ENCODE results near the gene SMYD3.
"Not testable (repeated sequence)": the region's sequence is repeated elsewhere in the genome, so short reads cannot be mapped to it uniquely, and the experiment has no call there.

SMYD3 gene

DNA sequence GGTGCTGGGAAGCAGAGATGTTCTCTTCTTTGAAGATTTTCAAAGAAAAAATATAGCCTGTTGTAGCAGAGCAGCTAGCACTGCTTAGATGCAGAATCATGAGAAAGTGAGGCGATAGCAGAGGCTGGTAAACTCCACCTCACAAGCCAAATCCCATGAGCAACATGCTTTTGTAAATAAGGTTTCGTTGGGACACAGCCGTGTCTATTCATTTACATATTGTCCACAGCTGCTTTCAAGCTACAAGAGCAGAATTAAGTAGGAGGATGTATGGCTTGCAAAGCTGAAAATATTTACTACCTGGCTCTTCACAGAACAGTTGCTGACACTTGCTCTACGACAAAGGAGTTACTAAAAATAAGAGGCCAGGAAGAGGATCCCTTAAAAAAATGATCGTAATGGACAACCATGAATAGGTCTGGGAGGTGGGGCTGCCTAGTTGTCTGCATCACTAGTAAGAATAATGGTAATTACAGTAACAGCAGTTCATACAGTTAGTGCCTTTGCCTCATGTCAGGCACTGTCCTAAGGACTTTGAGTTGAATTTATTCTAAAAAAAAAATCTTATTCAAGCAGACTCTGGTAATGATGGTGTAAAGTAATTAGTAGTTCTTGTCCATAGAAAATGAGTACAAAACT is 730.3 kb downstream of the SMYD3 start:
- no peak for DNase-seq

DNA sequence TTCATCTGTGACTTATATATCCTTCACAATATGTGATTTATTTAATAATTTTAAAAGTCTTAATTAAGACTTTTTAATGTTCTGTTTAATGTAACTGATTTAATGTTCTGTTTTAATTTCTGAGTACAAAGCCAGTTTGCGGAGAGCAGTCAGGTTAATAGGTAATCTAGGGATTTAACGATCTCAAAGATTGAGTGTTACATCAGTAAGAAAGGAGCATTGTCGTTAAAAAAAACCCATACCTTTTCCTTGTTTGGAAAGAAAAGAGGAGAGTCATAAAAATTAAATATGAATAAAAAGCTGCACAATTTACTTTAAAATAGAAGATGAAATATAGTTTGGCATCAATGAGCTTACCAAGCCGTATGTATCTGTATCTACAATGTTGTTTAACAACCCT is 730.9 kb downstream of the SMYD3 start:
- DNase-seq: no peak

DNA sequence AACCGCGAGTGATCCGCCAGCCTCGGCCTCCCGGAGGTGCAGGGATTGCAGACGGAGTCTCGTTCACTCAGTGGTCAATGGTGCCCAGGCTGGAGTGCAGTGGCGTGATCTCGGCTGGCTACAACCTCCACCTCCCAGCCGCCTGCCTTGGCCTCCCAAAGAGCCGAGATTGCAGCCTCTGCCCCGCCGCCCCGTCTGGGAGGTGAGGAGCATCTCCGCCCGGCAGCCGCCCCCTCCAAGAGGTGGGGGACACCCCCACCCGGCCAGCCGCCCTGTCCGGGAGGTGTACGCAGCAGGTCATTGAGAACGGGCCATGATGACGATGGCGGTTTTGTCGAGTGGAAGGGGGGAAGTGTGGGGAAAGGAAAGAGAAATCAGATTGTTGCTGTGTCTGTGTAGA is 732.1 kb downstream of the SMYD3 start:
- DNase-seq: not testable (repeated sequence)

DNA sequence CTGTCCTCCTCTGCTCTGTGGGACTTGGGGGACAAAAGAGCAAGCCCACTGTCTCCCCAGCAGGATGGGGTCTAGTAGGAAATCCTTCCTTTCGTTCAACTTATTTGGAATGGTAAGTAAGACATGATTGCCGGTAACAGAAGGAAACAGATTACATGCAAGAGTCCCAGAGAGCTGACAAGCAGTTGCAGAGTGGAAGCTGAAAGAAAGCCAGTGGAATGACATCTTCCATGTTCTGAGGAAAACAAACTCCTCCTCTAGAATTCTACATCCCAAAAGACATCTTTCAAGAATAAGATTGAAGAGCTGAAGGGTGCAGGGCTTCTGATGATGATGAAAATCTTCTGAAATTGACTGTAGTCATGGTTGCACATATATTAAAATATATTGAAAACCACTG is 732.9 kb downstream of the SMYD3 start:
- DNase-seq: no peak

DNA sequence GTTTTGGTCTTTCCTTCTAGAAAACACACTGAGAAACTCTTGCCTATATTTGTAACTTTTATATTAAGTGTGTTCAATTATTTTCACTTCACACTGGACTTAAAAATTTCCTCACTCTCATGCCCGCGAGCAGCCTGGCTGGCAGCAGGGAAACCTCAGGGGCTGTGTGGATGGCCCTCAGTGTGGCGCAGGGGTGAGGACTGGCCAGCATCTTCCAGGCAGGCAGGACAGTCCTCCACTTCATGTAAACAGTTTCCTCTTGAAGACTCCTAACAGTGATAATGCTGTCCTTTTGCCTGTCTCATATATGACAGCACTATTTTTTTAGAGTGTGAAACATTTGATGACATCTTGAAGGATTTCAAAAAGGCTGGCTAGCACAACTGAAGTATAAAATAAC is 733.7 kb downstream of the SMYD3 start:
- no peak for DNase-seq

DNA sequence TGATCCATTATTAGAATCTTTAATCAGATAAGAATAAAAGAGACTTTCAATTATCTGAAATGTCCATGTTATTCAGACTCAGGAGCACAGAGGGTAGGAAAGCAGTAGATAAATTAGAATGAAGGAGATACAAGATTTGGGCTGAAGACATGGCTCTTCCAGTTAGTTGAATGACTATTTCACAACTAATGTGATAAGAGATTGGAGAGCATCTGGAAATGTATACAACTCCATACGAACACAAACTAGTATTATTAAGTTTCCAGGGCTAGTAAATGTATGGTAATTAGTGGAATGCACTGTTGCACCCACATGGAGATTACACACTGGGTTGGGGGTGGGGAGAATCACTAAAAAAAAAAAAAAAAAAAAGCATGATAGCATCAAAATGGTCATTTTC is 734.3 kb downstream of the SMYD3 start:
- no peak for DNase-seq

DNA sequence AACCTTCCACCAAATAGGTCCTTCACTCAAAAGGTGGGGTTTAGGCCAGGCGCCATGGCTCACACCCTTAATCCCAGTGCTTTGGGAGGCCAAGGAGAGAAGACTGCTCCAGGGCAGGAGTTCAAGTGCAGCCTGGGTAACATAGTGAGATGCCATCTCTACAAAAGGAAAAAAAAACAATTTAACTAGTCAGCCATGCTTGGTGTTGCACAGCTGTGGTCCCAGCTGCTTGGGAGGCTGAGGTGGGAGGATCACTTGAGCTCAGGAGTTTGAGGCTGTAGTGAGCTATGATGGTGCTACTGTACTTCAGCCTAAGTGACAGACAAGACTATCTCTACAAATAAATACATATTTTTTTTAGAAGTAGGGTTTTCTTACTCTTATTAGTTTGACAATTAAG is 734.8 kb downstream of the SMYD3 start:
- no peak for DNase-seq

DNA sequence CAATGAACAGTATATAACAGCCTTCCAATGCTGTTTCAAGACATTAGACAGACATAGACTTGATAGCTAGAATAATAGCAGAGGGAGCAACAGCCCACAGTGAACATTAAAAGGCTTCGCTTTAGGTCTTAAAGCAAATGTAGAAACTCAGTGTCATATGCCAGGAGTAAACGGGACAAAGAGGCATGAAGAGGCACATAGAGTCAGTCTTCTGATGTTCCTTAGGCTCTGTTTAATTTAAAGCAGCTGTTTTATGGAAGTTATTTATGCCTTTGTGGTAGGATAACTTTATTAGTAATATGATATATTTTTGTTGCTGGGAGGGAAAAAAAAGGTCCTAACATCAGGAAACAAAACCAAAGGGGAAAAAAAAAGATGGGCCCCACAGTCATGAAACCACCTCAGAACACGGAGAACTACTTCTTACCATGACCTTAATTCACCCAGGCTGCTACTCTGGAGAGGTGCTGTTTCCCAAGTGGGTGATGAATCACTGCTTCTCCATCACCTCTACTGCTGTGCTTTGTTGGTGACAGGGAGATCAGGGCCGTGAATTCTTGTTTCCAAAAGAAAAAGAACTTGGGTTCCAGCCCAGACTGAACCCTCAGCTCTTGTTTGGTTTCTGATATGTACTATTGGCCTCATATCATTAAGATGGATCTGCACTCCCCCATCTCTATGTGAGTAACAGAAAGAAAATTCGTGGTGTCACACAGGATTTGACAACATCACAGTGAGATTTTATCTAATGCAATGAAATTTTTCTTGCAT is 735.4 kb downstream of the SMYD3 start:
- DNase-seq: no peak

DNA sequence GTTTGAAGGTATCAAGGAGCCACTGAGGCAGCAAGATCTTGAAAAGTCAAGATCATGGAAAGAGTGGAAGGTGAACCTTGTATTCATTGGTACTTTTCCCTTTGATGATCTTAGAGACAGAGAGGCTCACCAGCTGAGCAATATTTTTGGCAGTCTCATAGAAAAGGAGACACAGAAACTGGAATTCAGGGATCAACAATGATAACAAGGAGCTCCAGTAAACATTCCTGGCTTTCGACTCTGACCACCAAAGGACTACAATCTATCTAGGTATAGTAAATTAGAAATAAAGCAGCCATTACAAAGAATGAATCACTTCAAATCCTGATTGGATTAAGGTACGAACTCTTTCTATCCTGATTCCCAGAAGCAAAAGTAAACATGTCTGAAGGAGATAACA is 736.9 kb downstream of the SMYD3 start:
- DNase-seq: no peak

DNA sequence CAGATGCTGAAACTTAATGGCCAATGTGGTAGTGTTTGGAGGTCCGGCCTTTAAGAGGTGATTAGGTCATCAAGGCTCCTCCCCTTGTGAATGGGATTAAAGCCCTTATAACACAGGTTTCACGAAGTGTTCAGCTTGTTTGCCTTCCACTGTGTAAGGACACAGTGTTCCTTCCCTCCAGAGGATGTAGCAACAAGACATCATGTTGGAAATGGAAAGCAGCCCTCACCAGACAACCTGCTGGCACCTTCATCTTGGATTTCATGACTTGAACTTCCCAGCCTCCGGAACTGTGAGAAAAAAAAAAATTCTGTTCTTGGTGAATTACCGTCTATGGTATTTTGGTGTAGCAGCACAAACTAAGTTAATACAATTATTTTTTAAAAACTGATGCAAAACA is 738.5 kb downstream of the SMYD3 start:
- no peak for DNase-seq

DNA sequence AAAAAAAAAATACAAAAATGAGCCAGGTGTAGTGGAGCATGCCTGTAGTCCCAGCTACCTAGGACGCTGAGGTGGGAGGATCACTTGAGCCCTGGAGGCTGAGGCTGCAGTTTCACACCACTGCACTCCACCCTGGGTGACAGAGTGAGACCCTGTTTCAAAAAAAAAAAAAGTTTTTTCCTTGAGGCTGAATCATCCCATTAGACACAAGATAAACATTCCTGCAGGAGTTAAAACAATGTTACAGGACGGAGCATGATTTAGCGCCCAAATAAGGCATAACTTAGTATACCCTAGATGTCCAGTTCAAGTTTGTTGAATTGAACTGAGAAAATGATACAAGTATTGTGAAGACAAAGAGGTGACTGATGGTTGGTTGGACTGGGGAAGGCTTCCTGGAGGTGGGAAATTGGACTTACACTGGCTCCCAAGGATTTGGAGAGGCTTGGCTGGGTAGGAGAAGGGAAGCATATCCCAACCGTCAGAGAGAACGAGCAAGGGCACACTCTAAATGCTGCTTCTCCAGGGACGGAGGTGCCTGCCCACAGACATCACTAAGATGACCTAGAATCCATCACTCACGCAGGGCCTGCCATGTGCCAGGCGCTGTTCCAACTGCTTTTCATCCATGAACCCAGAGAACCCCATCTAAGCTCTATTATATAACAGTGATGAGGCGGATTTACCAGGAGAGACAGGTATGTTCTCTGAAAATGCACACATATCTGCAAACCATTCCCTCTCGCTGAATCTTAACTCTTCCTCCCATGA is 741.7 kb downstream of the SMYD3 start:
- no peak for DNase-seq

DNA sequence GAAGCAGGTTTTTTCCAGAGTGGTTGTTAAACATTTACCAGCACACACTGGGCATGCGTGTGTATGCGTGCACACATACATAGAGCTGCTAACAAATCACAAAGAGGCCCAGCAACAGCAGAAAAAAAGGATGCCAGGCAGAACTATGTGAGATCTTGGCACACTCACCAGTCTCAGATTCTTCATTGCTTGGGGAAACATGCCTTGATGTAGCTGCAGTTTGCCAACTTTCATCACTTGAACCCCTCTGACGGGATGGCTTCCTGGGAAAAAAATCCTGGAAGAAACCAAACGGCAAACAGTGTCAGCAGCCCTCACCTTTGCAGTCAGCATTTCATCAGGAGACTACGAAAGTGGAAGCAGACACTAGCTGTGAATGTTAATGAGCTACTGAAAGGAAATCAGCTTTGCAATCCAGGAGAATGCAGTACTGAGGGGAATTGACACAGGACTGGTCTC is 743.2 kb downstream of the SMYD3 start:
- no peak for DNase-seq

DNA sequence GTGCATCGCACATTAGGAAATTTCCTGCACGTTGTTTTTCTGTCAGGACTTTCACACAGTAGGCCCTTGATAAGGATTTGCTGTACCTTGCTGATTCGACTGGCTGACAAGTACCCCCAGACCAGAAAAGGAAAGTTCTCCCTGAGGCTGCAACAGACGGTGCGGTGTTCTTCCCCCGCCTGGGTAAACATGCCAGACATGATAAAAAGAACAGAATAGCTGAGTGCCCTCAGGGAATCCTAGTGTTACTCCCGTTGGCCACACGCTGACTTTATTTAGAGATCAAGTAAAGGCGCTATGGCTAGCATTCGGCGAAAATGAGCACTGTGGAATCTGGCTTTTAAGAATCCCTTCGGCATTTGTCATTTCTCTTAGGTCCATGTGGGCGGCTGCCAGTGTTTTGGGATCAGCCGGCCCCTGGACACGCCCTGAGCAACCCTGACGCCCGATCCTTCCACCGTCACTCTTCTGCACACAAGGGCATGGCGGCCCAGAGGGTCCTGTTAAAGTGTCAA is 744.6 kb downstream of the SMYD3 start:
- DNase-seq: no peak

DNA sequence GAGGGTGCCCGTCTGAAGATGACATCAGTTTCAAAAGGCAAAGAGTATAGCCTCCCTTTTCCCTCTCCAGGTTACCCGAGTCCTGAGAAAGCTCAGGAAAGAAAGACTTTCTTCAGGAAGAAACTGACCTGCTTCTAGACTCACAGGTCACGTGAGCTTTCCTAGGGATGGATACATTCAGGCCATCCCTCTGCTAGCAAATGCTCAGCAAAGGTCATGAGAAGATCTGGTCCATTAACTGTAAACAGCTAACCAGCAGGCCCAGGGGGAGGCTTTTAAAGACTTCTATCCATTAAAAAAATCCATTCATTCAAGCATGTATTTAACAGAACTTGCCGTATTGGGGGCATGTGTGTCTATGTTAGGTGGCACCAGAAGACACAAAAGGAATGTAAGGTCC is 746.8 kb downstream of the SMYD3 start:
- no peak for DNase-seq

DNA sequence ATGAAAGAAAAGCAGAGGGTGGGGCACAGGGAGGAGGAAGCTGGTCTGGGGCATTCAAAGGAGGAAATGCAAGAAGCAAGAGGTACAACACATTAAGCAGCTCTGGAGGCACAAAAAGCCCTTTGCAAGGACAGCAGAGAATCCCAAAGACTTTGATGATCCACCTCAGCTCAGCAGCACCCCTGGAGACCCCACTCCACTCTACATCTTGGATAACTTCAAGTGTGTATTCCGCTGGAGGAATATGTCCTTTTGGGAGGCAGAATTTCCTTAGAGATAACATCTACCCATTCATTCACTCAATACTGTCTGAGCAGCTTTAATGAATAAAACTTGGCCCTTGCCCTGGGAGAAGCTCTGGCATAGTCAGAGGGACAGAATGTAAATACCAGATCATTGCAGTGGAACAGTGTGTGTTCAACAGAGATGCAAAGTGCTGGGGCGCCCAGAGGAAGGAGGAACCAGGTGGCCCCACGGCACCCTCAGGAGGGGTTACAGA is 752.6 kb downstream of the SMYD3 start:
- DNase-seq: no peak

DNA sequence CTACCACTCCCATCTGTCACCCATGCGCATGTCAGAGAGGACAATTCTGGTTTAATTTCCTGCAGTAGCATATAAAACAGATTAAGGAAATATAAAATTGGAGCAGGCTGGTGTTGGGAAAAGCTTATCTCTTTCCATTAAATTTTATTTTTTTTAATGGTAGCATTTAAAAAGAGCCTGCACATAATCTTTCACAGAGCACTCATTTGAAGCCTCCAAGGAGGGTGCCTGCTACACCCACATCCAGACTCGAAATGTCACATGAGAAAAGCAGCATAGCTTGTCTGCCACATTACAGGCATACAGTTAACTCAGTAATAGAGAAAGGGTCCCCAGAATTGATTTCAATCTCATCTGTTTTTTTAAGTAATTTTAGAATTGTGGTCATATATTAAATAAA is 753.3 kb downstream of the SMYD3 start:
- DNase-seq: no peak

DNA sequence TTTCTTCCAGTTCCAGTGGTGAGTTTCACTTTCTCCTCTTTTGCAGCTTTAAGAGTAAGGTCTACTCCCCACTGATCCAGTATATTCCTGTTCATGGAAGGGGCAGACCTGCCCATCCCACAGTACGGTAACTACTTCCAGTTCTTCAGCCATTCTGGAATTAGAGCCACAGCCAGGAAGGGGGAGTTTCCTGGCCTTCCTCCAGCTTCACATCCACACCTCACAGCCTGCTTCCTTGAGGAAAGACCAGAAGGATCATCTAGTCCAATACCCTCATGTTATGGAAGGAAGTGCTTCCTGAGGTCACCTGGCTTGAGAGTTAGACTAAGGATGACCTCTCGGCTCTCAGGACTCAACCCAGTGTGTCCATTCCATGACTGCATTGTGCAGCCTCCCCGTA is 754.5 kb downstream of the SMYD3 start:
- no peak for DNase-seq

DNA sequence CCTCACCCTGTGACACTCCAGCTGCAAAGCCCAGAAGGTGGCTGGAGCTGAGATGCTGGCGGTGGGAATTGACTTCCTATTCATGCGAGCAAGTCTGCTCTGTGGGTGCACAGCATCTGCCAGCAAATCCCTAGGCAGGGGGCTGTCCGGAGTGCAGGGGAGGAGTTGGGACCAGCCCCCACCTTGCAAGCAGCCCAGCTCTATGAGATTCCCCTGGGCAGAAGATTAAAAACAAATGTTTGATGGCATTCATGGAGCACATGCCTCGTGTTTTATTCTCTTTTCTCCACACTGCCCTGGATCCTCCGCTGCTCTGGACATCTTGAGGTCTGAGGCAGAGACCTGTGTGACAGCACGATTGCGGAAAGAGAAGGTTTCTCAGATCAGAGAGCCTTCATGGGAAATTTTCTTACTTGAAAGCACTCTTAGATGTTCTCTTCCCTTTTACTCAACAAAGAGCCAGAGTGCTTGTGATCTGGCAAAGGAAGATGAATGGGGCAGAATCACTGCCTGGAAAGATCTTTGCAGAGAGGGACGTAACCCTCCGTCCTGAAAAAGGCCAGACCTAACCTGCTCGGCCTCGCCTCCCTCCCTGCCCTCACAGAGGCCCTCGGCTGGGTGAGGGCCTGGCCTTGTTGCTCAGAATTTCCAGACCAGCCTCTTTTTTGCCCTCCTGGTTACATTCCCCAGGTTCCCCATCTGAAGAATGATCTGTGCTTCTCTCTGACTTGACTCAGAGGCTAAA is 755.2 kb downstream of the SMYD3 start:
- DNase-seq: no peak

DNA sequence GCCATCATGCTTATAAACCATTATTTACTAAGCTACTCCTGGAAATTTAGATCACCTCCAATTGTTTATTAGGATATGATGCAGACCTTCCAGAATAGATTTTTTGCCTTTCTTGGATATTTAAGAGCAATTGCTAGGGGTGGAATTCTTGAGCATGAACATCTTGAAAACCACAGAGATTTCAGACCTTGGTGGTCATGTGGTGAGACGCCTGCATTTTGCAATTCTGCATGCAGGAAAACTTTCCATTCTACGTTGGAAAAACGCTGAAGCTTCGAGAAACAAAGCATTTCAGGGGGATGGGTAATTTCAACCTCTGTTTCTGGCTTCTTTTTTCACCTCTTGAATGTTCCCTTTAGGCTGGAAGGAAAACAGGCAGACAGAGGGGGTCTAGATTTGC is 756.0 kb downstream of the SMYD3 start:
- DNase-seq: no peak

DNA sequence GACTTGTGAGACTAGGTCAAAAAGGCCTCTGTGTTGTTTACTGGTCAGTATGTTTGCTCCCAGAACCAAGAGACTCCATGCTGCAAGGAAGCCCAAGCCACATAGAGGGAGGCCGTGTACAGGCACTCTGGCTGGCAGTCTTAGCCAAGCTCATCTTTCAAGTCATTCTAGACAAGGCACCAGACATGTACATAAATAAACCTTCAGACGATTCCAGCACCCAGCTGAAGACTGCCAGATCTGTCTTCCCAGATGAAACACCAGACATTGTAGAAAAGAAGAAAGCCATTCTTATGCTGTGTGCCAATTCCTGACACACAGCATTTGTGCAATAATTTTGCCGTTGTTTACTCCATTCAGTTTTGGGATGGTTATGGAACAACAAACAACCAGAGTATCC is 756.8 kb downstream of the SMYD3 start:
- DNase-seq: no peak

DNA sequence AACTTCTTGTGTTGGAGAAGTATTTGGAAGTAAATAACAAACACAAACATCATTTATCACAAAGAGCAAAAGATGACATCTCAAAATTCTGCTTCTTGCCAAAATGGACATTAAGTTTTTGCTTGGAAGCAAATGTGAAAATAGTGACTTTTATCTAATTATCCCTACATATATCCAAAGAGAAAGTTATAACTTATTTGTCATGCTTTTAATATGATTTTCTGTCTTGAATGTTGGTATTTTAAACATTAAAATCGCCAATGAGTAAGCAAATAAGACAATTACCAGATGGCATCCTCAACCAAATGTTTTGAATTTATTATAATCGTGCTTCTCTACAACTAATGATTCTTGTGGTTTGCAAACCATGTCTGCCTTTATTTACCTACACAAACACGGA is 758.0 kb downstream of the SMYD3 start:
- no peak for DNase-seq

DNA sequence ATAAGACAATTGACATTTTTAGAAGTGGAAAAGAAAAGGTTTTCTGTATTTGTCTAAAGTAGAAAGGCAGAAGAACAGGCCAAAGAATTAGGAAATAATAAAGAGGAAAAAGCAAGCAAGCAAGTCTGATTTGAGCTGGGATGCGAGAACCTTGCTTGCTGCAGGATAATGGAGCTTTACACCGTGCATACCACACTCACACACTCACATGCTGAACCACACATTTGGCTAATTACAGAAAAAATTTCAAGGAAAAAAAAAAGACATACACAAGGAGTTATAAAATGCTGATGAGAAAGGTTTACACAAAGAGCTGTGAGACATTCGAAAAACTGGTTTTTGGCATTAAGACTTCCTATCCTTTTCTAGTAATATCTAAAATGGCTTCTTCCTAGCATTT is 758.4 kb downstream of the SMYD3 start:
- DNase-seq: no peak

DNA sequence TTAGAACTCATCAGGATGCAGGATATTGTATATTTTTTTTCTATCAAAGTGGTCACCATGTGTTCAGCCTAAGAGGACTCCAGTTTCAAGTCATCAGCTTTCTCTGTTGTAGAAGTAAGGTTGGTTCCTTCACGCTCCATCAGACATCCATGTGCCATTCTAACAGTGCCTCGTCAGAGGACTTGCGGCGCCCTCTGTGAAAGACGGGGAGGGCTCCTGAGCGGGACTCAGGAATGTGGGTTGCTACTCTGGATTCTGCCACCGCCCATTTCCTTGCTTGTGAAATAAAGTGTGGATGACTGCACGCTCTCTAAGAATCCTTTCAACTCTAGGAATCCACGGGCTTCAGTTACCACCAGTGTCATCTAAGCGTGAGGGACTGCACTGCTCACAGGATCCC is 758.8 kb downstream of the SMYD3 start:
- DNase-seq: no peak

Data from GOT3 (cell line).